Cardiac fibroblast (primary cell): Measurements from ENCODE around the gene NLRC3.

Experiments
- DNase-seq, 2 donors: peaks; one replicate each; pipeline versions ENCODE4 v3.0.0 to v3.0.0-alpha.2; 2010; ENCODE audit warnings: low read depth in 2 of 2
- H3K4me3 ChIP-seq, 2 donors: replicated peaks in 1 of 2; 1 replicate in 1 of 2; 2 replicates in 1 of 2; pipeline ENCODE4 v1.5.1; 2011; ENCODE audit warnings: low read depth in 2 of 2, low read length in 2 of 2, mild to moderate bottlenecking in 2 of 2, moderate library complexity in 1 of 2
- CTCF ChIP-seq: IDR thresholded peaks from one replicate; pipeline ENCODE4 v1.5.1; 2011; ENCODE audit warnings: low read depth, mild to moderate bottlenecking, low read length, inconsistent platforms

NLRC3 gene

DNA sequence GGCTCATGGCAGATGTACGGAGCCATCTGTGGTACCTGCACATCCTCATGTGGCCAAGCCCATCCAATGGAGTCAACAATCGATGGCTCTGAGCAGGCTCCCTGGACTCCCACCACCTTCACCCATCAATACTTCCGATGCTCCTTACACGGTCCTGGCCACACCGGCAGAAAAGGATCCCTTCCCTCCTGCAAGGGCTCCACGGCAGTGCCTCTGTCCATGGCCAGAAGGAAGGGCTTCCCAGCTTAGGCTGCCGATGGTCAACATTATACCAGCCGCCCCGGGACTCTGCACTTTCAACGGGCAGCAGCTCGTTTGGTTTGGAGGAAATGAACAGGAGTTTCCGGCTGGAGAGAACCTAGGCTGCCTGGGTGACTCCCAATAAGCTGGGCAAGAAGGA lies 21.0 kb upstream of the NLRC3 start:
- no peak overlapping the region for H3K4me3 ChIP-seq
- no peak for TF ChIP-seq CTCF
- no peak for DNase-seq

- no peak overlapping the region for H3K4me3 ChIP-seq
- no peak for TF ChIP-seq CTCF
- DNase-seq: no peak
Observed at GRCh38 chr16:3597676-3598075, 20.5 kb upstream of the NLRC3 start.

- DNase-seq: no peak
- TF ChIP-seq CTCF: no peak
- no peak overlapping the region for H3K4me3 ChIP-seq
Observed at GRCh38 chr16:3597226-3597625, 20.0 kb upstream of the NLRC3 start.

- DNase-seq: no peak
- TF ChIP-seq CTCF: no peak
- no peak overlapping the region for H3K4me3 ChIP-seq
Observed at GRCh38 chr16:3596101-3596861, 19.1 kb upstream of the NLRC3 start.

- TF ChIP-seq CTCF: no peak
- no peak overlapping the region for H3K4me3 ChIP-seq
- no peak for DNase-seq
Observed at GRCh38 chr16:3595521-3596021, 18.4 kb upstream of the NLRC3 start.

GRCh38 chr16:3595110-3595486 lies 17.9 kb upstream of the NLRC3 start:
- H3K4me3 ChIP-seq: no peak overlapping the region
- DNase-seq: no peak
- TF ChIP-seq CTCF: no peak
